Endothelial cell of umbilical vein (primary cell): ENCODE results near the gene SIVA1. TPM values are rescaled to one million over a fixed set of nuclear protein-coding genes. Genes with fewer than 3 reads are reported as not detected.

Experiments
- BruUV-seq: library from RNA; stranded (reverse); fragments of 400-500 nt; replicated peaks from 2 replicates; lab custom pipeline; 2021; lab: Mats Ljungman, UMichigan
- CTCF ChIA-PET: fragments of 300-600, 350-600 bp; sonication (Branson Sonifier 250); formaldehyde crosslinking; loops from one replicate; lab custom pipeline; 2021; ENCODE audit warnings: antibody characterized with exemption, inconsistent platforms; lab: Charles Lee
- POLR2A ChIA-PET: fragments of 300-600, 350-600 bp; sonication (Branson Sonifier 250); formaldehyde crosslinking; loops from one replicate; lab custom pipeline; 2021; ENCODE audit warnings: antibody characterized with exemption, inconsistent platforms; lab: Charles Lee
- DNase-seq: peaks from one replicate; pipeline ENCODE4 v3.0.0-alpha.2; 2011; ENCODE audit warnings: low read depth, low spot score
- FAIRE-seq: peaks from 2 replicates; lab custom pipeline; 2011; peaks lifted over from hg19 to GRCh38; lab: Jason Lieb, UNC
- H2AFZ ChIP-seq: 2 replicates; pipeline ENCODE4 v1.6.0; 2012; ENCODE audit warnings: low read depth, low read length, control low read depth, inconsistent platforms
- H3K27ac ChIP-seq: 2 replicates; pipeline ENCODE4 v1.5.1; 2011; ENCODE audit warnings: low read depth, mild to moderate bottlenecking, control low read depth, low read length, moderate library complexity; ENCODE audit not compliant: insufficient read depth
- H3K27me3 ChIP-seq, 2 experiments: 2 replicates each; pipeline versions ENCODE4 v1.6.0 to v1.6.1; 2011; ENCODE audit warnings: low read length in 2 of 2, mixed read lengths in 1 of 2; ENCODE audit not compliant: control insufficient read depth in 2 of 2, insufficient read depth in 2 of 2
- H3K36me3 ChIP-seq, 2 experiments: 2 replicates in 1 of 2; 3 replicates in 1 of 2; pipeline ENCODE4 v1.5.1; 2011; ENCODE audit warnings: low read length in 2 of 2, mild to moderate bottlenecking in 1 of 2, moderate library complexity in 1 of 2; ENCODE audit not compliant: control insufficient read depth in 2 of 2, insufficient read depth in 2 of 2; ENCODE audit errors: extremely low read depth in 1 of 2
- H3K4me1 ChIP-seq: 3 replicates; pipeline ENCODE4 v1.5.1; 2011; ENCODE audit warnings: mild to moderate bottlenecking, low read length; ENCODE audit not compliant: control insufficient read depth, insufficient read depth; ENCODE audit errors: extremely low read depth
- H3K4me2 ChIP-seq: 2 replicates; pipeline ENCODE4 v1.6.1; 2011; ENCODE audit warnings: low read length, control low read depth, mixed read lengths; ENCODE audit not compliant: insufficient read depth
- H3K4me3 ChIP-seq, 3 experiments: fragments of 200-600 bp in 1 of 3; sonication (generic), shearing (Covaris generic) in 1 of 3; replicated peaks in 1 of 3; 2 replicates each; pipeline ENCODE4 v1.5.1; 2011 to 2016; ENCODE audit warnings: control low read depth in 3 of 3, low read length in 3 of 3, mild to moderate bottlenecking in 2 of 3, inconsistent platforms in 1 of 3, low read depth in 1 of 3, moderate library complexity in 1 of 3; ENCODE audit not compliant: insufficient read depth in 1 of 3
- H3K79me2 ChIP-seq: 2 replicates; pipeline ENCODE4 v1.6.0; 2012; ENCODE audit warnings: low read length, inconsistent platforms; ENCODE audit not compliant: control insufficient read depth, insufficient read depth
- H3K9ac ChIP-seq: replicated peaks from 2 replicates; pipeline ENCODE3; 2011; ENCODE audit warnings: low read length, control low read depth; ENCODE audit not compliant: insufficient read depth; ENCODE audit errors: extremely low read depth
- H3K9me1 ChIP-seq: replicated peaks from 3 replicates; pipeline ENCODE4 v1.6.0; 2011; ENCODE audit warnings: mild to moderate bottlenecking, low read length; ENCODE audit not compliant: control insufficient read depth, insufficient read depth; ENCODE audit errors: extremely low read depth
- H3K9me3 ChIP-seq: replicated peaks from 2 replicates; pipeline ENCODE4 v1.5.1; 2012; ENCODE audit warnings: low read length, inconsistent platforms; ENCODE audit not compliant: control insufficient read depth, insufficient read depth
- H4K20me1 ChIP-seq: replicated peaks from 2 replicates; pipeline ENCODE3; 2011; ENCODE audit warnings: mild to moderate bottlenecking, low read length; ENCODE audit not compliant: control insufficient read depth, insufficient read depth; ENCODE audit errors: extremely low read depth
- CTCF ChIP-seq, 2 donors: IDR thresholded peaks; 1 replicate in 1 of 2; 2 replicates in 1 of 2; pipeline ENCODE4 v1.5.1; 2011; ENCODE audit warnings: low read length in 2 of 2, mild to moderate bottlenecking in 2 of 2, moderate library complexity in 2 of 2, control low read depth in 1 of 2, inconsistent platforms in 1 of 2, low read depth in 1 of 2; ENCODE audit not compliant: insufficient read depth in 1 of 2; ENCODE audit errors: extremely low read depth in 1 of 2
- EZH2 ChIP-seq: IDR thresholded peaks from 2 replicates; pipeline ENCODE4 v1.6.1; 2012; ENCODE audit warnings: borderline replicate concordance, low read depth, mild to moderate bottlenecking, moderate library complexity, low read length, inconsistent platforms; ENCODE audit not compliant: severe bottlenecking
- FOS ChIP-seq: IDR thresholded peaks from 2 replicates; pipeline ENCODE4 v1.6.1; 2011; ENCODE audit warnings: mild to moderate bottlenecking, low read length, moderate library complexity, borderline replicate concordance; ENCODE audit not compliant: insufficient read depth
- GATA2 ChIP-seq: IDR thresholded peaks from 2 replicates; pipeline ENCODE4 v1.7.0; 2011; ENCODE audit warnings: low read depth, mild to moderate bottlenecking, moderate library complexity, mixed read lengths, low read length; ENCODE audit not compliant: insufficient read length, insufficient read depth
- JUN ChIP-seq: IDR thresholded peaks from 2 replicates; pipeline ENCODE4 v1.6.1; 2011; ENCODE audit warnings: borderline replicate concordance, low read depth; ENCODE audit not compliant: insufficient read length, insufficient read depth
- MAX ChIP-seq: IDR thresholded peaks from 2 replicates; pipeline ENCODE4 v1.6.1; 2011; ENCODE audit not compliant: insufficient read depth, insufficient read length
- MYC ChIP-seq: IDR thresholded peaks from one replicate; pipeline ENCODE4 v1.6.1; 2011; ENCODE audit warnings: mild to moderate bottlenecking, low read depth, low read length
- POLR2A ChIP-seq: IDR thresholded peaks from 2 replicates; pipeline ENCODE4 v1.6.1; 2012; ENCODE audit warnings: low read depth, mild to moderate bottlenecking, control low read depth, low read length
- POLR2AphosphoS5 ChIP-seq: IDR thresholded peaks from 2 replicates; pipeline ENCODE4 v1.6.1; 2012; ENCODE audit warnings: low read depth, mild to moderate bottlenecking, control low read depth, low read length, moderate library complexity; ENCODE audit not compliant: insufficient read depth
- dilution Hi-C: fragments of 300-500 bp; cut with MboI; formaldehyde crosslinking; loops from one replicate; pipeline ENCODE4 v1.15.0; 2019; ENCODE audit warnings: low sequenced_read_pairs; ENCODE audit not compliant: extremely low pct_ligation_motif_present
- intact Hi-C: fragments of 100-400 bp; cut with micrococcal nuclease; formaldehyde crosslinking; loops from one replicate; pipeline ENCODE4 v1.10.0; 2022
- polyA plus RNA-seq, 4 experiments: library from polyadenylated mRNA; depleted of rRNA in 3 of 4; stranded (reverse) in 3 of 4; unstranded in 1 of 4; fragments of >200 nt; gene quantifications; 2 replicates each; pipeline versions ENCODE4 v1.2.1 to v1.2.3, GENCODE V29; 2011 to 2012; ENCODE audit warnings: missing spikeins in 1 of 4
- total RNA-seq: library from RNA; stranded (reverse); gene quantifications from 2 replicates; pipeline ENCODE4 v1.2.3, GENCODE V29; 2021

Gene SIVA1
- total and polyA plus RNA-seq, 2 donors (not counting 3 experiments of a cell fraction or from before 2014, with no cell fraction given) = 101 to 299 TPM

GRCh38 chr14:104734991-104735779, 17.8 kb upstream of the SIVA1 start:
- no peaks in the 10 kb centered on the region for H3K9me3 ChIP-seq
- H3K4me1 ChIP-seq = peaks cover 19% of the 10 kb centered on the region
- FAIRE-seq (peak; percentile 42), DNase-seq (no peak)
- no peaks in the 10 kb centered on the region for H4K20me1 ChIP-seq
- dilution Hi-C loops = no loop called here
- intact Hi-C loops = no loop called here
- H3K79me2 ChIP-seq = no peaks in the 10 kb centered on the region
- peak overlapping the region; percentile 93 for H2AFZ ChIP-seq
- CTCF ChIA-PET = interaction anchor here (0.9 to 4.1 kb wide), 5 partner anchors 9 to 28 kb away, joined by 3 to 11 read pairs (median 5); no protein-coding TSS in a partner anchor
- no peak overlapping the region for H3K9ac ChIP-seq
- no peak overlapping the region for H3K4me3 ChIP-seq
- POLR2A ChIA-PET = interaction anchor here (1.9 kb wide), 1 partner anchor 17 kb away, joined by 6 read pairs; the partner anchor contains the start of gene SIVA1
- TF ChIP-seq MAX (no peak), POLR2AphosphoS5 (no peak), JUN (no peak), GATA2 (no peak), FOS (no peak), CTCF (IDR thresholded peaks at IDR 0.05; ENCODE audit: extremely low read depth in 1 of 2, insufficient read depth in 1 of 2, low read depth in 1 of 2, low read length in 2 of 2) (no peak), POLR2A (no peak), MYC (no peak), EZH2 (no peak)
- peak overlapping the region; percentile 64 for H3K27ac ChIP-seq
- BruUV-seq = no TSS peak
- no peaks in the 10 kb centered on the region for H3K27me3 ChIP-seq
- no peaks in the 10 kb centered on the region for H3K36me3 ChIP-seq
- H3K4me2 ChIP-seq = no peak overlapping the region
- H3K9me1 ChIP-seq = no peaks in the 10 kb centered on the region
